Kidney glomerular epithelial cell (primary cell): ENCODE results near the gene FXYD2.
A peak's percentile ranks its signal among the peaks of the same experiment; 100 is the strongest.
"Not testable (repeated sequence)": the region's sequence is repeated elsewhere in the genome, so short reads cannot be mapped to it uniquely, and the experiment has no call there.

Experiments used
- DNase-seq: peaks from one replicate; lab custom pipeline; 2025; lab: John Stamatoyannopoulos, UW

Gene FXYD2

DNA sequence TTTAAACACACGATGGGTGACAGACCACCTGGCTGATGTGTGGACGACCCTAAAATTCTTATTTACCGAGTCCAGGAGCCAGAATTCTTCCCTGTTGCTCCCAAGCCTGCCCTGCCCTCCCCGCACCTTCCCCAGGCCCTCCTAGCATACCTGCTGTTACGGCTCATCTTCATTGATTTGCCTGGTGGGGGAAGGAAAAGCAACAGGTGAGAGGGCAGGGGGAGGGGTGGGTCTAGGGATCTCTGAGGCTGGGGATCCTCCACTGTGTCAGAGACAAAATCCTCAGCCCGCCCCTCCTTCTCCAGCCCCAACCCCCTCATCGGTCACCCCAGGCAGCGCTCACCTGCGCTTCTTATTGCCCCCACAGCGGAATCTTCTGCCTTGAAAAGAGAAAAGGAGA, 4.0 kb downstream of the FXYD2 start:
- DNase-seq: no peak

DNA sequence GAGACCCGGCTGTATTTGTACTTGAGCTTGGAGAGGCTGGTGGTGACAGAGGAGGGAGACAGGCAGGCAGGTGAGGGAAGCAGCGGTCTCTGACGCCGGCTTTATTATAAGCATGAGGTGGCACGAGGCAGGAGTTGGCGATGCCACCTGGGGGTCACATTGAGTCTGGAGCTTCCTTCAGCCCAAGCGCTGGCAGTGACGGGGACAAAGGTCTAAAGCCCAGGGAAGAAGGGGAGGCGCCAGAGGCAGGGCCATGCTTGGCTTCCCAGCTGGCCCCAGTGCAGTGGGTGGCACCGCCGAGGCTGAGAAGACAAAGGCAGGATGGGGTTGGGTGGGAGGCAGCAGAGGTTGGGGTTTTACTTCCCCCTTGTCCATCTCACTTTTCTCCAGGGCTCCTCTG, 4.5 kb downstream of the FXYD2 start:
- DNase-seq: no peak

DNA sequence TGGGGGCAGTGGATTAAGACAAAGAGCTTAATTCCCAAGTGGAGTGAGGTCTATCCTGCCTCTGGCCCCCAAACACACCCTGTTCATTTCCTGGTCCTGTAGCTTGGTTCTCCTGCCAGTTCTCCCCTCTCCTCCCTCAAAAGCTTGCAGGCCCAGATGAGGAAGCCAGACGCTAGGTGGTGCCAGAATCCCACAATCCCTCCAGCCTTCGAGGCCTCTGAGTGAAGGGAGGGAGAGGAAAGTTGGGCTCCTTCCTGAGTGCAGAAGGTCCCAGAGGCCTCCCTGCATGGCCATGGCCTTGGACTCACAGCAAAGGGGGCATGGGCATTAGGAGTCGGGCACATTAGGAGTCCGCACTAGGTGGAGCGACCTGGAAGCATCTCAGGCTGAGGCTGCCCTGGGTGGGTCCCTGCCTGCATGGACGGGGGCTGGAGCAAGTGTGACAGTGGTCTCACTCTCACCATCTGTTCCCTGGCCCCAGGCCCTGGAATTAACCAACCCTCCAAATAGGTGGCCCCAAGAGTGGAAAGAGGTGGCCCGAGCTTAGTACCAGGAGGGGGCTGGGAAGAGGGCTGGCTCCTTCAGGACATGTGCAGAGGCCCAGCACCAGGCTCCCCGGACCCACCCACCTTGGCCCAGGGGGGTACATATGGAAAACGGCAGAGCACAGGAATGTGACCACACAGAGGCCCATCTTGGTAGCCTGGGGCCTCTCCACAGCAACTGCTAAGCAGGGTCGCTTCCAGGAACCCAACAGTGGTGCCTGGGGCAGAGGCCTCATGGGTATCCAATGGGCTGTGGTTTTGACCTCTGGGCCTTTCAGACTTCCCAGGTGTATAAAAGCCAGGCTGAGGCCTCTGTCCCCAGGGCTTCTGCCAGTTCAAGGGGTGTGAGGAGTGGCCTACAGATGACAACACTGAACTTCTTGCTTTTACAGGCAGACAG, 5.2 kb downstream of the FXYD2 start:
- peak; percentile 44 for DNase-seq

DNA sequence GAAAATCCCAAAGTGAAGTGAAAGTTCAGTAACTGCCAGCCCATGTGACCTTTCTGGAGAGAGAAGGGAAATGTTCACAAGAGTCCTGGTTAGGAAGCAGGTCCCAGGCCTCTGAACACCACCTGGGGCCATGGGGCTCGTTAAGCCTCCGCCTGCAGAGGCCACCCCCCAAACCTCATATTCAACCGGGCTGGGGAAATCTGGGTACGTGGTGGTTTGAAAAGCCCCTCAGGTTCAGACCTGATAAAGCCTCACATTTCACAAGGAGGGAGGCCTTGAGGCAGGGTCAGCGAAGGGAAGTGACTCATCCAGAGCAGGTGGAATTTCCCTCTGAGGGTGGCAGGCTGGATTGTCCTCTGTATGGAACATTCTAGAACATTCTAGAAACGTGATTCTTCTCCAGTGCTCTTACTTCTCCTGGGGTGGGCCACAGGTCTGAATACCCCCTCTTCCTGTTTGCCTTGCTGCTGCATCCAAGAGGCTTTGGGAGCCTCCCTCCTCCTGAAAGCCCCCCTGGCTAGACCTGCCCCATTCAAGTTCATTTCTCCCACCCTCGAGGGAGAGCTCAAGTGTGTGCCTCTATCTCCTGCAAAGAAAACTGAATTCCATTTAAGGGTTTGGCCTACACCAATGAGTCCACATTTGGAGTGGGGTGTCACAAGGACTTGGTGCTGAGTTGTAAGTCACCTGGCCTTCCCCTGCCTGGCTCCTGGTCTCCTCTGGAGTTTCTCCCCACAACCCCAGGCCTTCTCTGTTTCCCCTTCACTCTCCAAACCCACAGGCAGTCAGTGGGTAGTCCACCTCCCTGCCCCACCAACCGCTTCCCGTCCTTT, 6.3 kb downstream of the FXYD2 start:
- DNase-seq: peak; percentile 41

DNA sequence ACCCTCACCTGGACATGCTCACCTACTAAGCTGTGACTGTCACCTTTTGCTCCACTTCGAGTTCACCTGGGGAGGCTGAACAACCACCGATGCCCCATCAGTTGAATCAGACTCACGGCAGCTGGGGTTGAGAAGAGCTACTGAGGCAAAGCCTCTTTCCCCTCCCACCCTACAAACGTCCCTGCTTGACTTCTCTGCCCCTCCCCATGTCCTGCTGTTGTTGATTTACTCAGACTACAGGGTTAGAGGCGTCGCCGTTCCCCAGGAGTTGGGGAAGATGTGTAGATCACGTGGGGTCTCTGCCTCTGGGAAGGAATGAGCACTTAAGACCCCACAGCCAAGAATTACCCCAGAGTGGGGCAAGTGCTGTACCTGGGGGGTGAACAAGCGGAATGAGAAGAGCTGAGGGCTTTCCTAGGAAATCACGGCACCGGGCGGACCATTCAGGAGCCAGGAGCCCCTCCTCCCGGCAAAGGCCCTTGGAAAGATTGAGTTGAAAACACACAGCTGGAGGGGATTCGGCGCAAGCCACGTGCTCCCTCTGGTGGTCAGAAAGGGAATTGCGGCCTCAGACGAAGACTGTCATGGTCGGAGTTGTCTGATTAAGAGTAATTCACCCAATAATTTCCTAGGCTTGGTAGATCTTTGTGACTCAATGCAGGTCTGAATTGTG, 7.0 kb downstream of the FXYD2 start:
- DNase-seq: peak; percentile 72

DNA sequence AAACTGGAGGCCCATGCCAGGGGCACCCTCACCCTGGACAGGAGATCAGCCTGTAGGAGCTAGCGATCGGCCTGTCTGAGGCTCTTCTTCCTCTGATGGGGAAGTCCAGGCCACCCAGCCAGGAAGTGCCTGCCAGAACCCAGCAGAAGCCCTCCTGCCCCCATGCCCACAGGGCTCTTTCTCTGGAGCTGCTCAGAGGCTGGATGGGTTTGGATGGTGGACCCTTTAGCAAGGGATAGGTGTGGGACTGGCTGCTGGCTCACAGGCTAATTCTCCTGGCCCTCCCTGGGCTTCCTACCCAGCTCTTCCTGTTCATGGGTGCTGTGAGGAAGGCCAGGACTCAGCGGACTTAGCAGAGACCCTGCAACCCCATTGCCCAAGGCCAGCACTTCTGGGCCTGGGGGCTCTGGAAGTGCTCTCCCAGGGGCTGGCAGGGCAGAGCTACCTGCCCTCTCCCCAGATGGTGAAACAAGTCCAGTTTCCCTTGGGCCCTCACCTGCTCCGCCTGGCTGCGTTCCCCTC, 7.6 kb downstream of the FXYD2 start:
- DNase-seq: no peak

DNA sequence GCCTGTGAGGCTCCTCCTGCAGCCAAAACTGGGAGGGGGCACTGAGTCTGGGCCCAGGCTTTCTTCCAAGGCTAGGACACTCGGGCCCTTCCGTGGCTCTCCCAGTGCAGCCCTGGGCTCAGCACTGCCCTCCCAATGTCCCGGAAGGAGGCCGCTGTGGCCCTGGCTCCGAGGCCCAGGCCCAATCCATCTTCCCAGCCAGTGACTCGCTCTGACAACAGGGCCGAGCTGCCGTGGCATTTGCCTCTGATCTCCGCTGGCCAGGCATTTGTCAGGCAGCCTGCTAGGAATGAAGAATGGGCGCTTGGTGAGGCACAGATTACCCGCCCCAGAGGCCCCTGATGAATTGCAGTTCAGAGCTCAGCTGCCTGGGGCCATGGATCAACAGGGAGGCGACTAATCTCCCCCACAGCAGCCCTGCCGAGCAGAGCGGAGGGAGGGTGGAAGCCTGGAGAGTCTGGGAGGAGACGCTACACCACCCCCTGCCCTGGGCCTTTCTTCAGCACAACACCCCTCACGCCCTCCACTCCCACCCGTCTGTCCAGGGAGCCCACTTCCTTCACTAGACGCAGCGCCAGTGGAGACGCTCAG, 8.3 kb downstream of the FXYD2 start:
- peak; percentile 55 for DNase-seq

DNA sequence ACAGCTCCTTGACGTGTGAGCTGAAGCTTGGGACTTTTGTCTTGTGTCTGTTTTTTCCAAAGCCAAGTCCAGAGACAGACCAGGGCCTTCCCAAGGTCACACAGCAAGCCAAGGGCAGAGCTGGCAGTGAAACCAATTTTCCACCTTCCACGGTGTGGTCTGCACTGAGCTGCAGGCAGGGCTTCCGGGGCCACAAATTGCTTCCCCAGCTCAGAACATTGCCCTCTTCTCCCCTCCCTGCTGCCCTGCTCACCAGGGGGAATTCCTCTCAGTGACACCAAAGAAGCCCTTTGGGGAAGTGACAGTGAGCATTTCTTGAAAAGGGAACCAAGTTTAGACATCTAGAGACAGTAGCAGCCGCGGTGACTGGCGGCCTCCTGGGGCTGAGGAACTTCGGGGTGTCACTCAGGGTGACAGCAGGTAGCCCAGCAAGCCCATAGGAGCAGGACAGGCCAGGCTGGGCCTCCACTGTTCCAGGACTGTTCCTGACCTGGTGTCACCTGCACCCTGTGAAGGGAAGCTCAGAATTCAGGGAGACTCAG, 9.2 kb downstream of the FXYD2 start:
- DNase-seq: no peak

DNA sequence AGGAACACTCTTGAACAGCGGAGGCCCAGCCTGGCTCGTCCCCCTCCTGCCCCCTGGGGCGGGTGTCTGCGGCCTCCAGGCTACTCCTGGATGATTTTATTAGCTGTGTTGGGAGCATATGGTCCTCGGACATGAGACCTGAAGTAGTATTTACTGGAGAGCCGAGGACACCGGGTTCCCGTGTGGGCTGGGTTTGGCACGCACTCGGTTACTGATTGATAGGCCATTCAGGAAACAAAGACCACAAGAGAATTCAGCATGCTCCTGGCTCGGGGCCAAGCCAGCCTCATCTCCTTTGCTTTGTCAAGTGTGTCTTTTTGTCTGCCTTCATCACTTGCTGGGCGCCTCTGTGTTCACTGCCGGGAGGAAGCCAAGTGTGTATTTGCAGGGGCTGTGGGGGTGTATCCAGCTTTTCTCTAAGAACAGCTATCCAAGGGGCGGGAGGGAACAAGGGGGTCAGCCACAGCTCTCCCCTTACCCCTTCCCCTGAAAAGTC, 9.7 kb downstream of the FXYD2 start:
- peak; percentile 98 for DNase-seq

DNA sequence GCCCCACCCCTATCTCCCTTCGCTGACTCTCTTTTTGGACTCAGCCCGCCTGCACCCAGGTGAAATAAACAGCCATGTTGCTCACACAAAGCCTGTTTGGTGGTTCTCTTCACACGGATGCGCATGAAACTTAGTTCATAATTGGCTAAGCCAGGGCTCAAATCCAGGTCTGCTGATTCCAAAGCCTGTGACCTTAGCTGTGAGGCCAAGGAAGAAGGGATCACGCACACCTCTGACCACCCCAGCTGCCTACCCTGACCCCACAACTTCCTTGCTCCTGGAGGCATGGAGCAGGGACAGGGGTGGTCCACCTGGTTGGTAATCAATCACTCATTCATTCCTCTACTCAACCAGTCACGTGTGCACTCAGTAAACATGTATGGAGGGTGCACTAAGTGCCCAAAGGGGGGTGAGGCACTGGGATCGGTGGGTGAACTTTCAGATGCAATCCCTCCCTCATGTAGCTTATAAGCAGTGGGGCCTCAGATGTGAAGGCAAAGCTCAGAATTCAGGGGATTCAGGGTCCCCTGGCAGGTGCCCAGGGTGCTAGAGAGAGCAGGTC, 10.3 kb downstream of the FXYD2 start:
- no peak for DNase-seq

DNA sequence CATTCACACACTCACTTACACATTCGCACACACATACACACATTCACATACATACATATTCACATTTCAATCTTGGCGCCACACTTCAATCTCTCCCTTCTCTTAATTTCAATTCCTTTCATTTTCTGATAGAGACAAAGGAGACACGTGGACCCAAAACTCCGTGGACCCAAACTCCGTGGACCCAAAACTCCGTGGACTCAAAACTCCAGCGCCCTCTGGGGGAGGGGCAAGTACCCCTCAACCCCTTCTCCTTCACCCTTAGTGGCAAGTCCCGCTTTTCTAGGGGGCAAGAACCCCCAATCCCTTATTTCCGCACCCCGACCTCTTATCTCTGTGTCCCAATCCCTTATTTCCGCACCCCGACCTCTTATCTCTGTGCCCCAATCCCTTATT, 14.5 kb downstream of the FXYD2 start:
- not testable (repeated sequence) for DNase-seq

DNA sequence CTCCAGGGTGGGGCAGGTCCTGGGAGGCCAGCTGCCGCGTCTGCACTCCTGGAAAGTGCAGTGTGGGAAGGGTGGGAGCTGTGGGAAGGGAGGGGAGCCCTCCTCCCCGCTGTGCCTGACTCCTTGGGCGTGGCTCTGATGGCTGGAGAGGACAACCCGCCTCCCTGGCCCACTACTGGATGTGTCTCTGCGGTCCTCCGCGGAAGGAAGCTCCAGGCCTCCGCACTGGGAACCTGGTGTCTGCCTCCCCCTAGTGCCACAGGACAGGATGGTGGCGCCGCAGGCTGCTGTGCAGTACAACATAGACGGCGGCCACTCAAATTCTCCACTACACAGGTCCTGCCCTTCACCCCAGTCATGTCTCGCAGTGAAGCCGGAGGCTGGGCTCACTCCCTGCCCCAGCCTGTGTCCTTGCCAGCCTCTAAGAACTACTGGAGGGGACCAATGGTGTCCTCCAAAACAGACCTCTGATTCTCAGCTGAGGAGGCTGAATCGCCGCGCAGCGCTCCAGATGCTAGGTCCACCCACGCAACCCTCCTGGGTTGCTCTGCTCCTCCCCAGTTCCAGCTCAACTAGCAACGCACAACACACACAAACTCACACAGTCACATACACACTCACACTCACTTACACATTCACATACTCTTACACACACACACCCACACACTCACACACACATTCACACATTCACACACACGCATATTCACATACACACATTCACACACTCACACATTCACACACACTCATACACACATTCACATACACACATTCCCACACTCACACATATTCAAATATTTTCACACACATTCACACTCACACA, 15.1 kb downstream of the FXYD2 start:
- DNase-seq: peak; percentile 58

DNA sequence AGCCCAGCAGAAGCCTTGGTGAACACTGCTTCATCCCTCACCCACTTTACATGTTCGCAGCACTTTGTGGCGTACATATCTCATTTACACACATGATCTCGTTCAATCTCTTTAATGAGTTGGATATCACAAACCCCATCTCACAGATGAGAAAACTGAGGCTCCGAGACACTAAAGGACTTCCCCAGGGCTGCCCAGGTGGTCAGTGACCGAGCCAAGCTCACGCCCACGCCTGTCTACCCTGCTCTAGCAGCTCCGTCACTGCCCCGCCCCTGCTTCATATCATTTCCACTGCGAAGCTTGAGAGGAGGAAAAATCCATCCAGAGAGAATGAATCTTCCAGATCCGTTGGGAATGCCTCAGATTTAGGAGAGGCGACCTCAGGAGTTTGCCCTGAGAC, 15.8 kb downstream of the FXYD2 start:
- no peak for DNase-seq

DNA sequence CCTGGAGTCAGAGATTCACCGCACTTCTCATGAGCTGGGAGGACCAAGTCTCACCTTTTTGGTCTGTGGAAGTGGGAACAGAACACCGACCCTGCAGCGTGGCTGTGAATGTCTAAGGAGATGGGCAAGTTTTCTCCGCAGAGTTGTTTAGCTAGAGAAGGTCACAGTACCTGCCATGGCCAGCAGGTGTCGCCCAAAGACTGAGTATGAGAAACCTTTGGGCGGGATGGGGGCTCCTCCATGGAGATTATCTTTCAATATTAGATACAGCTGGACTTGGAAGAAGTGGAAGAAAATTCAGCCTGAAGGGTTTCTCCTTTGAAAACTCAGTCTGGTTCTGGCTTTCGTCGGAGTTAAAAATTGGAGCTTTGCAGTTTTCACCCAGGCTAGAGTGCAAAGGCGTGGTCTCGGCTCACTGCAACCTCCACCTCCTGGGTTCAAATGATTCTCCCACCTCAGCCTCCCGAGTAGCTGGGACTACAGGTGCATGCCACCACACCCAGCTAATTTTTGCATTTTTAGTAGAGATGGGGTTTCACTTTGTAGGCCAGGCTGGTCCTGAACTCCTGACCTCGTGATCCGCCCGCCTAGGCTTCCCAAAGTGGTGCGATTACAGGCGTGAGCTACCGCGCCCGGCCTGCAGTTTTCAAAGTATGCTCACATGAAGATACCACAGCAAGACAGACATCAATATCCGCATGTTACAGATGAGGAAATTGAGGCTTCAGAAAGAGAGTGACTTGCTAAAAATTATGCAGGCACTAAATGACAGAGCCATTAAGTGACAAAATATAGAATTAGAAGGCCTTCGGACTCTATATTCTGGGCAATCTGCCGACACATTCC, 16.8 kb downstream of the FXYD2 start:
- DNase-seq: peak; percentile 41

DNA sequence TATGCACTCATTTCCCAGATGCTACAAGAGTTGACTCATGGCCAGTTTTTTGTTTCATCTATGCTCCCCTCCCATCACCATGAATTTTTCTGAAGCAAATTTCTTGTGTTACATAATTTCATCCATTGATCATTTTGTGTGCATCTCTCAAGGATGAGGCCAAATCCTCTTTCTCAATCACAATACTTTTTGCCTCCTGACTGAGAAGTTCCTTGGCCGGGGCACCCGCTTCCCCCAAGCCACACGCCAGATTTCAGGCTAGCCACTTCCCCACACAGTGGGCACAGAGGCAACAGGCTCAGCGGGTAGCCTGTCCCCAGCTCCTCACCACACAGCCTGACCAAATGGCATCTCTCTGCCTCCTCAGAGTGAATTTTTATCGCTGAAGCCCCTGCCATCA, 17.7 kb downstream of the FXYD2 start:
- DNase-seq: no peak

DNA sequence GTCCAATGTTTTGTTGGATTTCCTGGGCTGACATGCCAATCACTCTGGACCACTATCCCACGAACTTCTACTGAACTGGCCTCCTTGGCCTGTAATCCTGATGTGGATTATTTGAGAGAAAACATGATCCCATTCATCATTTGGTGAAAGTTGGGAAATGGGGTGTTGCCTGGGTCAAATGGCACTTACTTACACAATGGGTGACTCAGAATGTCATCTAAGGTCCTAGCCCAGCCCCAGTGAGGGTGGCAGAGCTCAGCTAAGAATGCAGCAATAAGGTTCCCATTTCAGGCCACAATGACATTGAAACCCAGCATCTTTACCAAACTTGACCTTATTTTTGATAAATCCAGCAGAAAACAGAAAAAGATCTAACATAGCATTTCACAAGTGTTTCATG, 19.5 kb downstream of the FXYD2 start:
- DNase-seq: no peak

DNA sequence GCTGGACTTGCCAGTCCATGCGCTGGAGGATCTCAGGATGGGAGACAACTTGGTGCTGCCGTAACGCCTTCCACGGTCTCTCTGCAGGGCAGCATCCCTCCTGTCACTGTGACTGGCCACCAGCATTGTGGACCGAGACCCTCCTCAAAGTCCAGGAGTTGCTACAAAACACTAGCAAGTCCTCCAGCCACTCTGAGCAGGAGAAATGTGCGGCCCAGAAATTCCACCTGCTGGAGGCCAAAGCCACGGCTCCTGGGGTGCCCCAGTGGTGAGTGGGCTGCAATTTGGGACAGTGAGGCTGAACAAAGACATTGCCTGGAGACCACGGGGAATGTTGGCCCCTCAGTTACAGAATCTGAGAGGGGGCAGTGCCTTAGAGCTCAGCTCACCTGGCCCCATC, 20.6 kb downstream of the FXYD2 start:
- no peak for DNase-seq

DNA sequence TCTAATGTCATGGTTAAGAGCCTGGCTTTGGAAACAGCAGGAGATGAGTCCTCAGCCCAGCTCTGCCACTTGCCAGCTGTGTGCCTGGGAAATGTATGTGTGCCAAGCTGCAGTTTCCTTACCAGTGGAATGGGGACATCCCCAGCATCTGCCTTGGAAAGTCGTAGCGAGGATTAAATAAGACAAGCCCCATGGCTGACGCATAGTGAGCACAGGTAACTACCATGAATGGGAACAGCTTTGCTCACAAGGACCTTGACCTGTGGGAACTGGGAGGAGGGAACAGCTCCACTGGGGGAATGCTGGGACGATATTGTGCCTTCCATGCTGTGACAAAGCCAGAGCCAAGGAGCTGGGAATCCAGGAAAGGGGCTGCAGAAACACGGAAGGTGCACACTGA, 24.9 kb downstream of the FXYD2 start:
- no peak for DNase-seq

DNA sequence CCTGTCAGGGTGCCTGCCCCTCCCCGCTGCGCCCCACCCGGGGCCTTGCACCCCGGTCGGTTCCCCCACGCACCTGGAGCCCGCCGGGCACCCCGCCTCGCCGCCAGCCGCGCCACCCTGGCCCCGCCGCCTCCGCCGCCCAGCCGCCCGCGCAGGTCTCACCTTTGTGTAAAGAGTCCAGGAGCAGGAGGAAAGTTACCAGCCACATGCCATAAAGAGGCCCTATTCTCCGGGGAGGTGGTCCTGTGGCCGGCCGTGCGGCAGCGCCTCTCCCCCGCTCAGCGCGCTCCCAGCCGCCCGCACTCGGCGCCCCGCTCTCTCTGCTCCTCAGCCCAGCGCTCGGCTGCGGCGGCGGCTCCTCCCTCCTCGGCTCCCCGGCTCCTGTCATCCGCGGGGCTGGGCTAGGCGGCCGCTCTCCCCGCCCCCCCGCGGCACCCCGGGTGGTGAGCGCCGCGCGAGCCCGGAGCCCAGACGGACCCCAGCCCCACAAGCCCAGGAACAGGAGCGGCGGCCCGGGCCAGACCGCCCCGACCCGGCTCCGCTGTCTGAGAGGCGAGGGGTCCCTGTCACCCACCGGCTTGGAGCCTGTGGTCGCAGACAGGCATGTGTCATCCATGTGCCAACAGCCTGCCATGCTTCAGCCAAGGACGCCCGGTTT, 27.5 kb downstream of the FXYD2 start, which contains the start of gene DSCAML1:
Gene DSCAML1, minus strand, starts transcription at position 345 of the 658 bp plus-strand sequence. Its CDS starts 137 bp downstream, at position 208.
- DNase-seq: no peak
